Measurements from ENCODE around the gene DROSHA.
"Not testable (repeated sequence)": the region's sequence is repeated elsewhere in the genome, so short reads cannot be mapped to it uniquely, and the experiment has no call there.

The DROSHA gene, protein sequence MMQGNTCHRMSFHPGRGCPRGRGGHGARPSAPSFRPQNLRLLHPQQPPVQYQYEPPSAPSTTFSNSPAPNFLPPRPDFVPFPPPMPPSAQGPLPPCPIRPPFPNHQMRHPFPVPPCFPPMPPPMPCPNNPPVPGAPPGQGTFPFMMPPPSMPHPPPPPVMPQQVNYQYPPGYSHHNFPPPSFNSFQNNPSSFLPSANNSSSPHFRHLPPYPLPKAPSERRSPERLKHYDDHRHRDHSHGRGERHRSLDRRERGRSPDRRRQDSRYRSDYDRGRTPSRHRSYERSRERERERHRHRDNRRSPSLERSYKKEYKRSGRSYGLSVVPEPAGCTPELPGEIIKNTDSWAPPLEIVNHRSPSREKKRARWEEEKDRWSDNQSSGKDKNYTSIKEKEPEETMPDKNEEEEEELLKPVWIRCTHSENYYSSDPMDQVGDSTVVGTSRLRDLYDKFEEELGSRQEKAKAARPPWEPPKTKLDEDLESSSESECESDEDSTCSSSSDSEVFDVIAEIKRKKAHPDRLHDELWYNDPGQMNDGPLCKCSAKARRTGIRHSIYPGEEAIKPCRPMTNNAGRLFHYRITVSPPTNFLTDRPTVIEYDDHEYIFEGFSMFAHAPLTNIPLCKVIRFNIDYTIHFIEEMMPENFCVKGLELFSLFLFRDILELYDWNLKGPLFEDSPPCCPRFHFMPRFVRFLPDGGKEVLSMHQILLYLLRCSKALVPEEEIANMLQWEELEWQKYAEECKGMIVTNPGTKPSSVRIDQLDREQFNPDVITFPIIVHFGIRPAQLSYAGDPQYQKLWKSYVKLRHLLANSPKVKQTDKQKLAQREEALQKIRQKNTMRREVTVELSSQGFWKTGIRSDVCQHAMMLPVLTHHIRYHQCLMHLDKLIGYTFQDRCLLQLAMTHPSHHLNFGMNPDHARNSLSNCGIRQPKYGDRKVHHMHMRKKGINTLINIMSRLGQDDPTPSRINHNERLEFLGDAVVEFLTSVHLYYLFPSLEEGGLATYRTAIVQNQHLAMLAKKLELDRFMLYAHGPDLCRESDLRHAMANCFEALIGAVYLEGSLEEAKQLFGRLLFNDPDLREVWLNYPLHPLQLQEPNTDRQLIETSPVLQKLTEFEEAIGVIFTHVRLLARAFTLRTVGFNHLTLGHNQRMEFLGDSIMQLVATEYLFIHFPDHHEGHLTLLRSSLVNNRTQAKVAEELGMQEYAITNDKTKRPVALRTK (N-terminal part only)

DNA sequence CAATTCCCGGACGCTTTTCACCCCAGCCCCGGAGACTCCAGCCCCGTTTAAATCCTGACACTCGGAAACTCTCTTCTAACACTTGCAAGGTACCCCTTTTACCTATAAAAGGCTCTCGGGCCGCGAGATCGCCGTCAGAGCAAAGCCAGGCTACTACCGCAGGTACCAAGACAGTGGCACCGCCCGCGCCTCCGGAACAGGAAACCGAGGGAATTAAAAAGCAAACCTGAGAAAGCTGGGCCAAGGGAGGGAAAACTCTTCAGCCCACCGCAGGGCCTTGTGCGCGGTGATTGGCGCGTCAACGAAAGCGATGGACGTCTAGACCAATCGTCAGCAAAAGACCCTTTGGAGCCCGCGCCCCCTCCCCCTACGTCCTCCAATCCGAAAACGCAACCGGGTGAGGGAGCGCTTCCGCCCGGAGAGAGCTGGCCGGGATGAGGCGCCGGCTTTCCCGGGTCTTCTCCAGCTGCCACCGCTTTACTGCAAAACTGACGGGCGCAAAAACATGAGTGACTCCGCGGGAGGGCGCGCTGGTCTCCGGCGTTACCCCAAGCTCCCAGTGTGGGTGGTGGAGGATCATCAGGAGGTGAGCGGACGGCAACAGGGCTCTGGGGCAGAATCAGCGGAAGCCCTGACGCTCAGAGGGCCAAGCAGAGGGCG is at the start of gene DROSHA, which contains the start of gene C5orf22:
TSS of gene DROSHA (minus strand) at position 206 of the 660 bp plus-strand sequence. CDS start 3,034 bp downstream, outside the sequence.
TSS of gene C5orf22 (plus strand) at position 414 of the 660 bp plus-strand sequence. CDS start at position 506, 92 bp downstream.
- DNase-seq (ENCODE audit: low read depth in 2 of 2) = peak; percentile 81 to 82

DNA sequence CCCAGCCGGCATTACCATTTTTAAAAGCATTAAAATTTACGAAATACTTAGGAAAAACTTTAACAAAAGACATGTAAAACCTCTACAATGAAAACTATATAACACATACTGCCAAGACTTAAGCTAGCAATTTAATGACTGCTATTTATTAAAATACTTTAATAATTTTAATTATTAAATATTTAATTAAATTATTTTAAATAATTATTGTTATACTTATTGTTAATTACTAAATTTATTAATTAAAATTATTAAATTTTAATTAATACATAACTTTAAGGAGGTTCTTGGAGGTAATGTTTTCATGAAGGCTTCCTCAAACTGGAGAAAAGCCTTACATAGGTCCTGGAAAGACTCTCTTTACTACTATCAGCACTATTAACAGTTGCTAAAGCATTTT is 47.7 kb upstream of the DROSHA start:
- DNase-seq (ENCODE audit: low read depth in 2 of 2) = no peak

DNA sequence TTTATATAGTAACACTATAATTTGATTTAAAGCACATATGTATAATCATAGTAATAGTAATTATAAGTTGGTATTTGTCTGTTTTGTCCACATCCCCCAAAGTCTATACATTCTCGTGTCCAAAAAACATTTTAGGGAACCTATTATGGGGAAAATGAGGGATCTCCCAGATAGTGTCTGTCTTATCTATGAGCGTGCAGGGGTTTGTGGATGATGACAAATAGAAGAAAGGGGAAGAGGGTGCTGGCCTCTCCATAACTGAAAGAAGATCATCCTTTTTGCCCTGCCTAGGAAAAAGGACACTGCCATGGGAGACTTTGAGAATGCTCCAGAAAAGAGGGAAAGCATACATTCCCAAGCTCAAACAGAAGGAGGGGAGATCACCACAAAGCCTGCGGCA is 45.5 kb upstream of the DROSHA start:
- no peak for DNase-seq (ENCODE audit: low read depth in 2 of 2)

DNA sequence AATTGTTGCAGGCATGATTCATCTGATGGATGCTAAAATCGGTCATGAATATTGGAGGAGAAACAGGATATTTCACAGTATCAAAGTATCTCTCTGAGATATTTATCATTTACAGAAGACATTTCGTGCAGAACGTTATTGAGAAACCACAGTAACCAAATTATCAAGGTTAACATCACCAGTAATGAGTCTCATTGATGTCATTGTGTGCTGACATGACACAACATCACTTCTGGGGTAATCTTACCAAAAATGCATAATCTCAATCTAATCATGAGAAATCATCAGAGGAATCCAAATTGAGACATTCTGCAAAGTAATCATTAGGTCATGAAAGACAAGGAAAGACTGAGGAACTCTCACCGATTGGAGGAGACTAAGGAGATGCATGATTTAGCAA is 42.9 kb upstream of the DROSHA start:
- DNase-seq (ENCODE audit: low read depth in 2 of 2) = no peak

DNA sequence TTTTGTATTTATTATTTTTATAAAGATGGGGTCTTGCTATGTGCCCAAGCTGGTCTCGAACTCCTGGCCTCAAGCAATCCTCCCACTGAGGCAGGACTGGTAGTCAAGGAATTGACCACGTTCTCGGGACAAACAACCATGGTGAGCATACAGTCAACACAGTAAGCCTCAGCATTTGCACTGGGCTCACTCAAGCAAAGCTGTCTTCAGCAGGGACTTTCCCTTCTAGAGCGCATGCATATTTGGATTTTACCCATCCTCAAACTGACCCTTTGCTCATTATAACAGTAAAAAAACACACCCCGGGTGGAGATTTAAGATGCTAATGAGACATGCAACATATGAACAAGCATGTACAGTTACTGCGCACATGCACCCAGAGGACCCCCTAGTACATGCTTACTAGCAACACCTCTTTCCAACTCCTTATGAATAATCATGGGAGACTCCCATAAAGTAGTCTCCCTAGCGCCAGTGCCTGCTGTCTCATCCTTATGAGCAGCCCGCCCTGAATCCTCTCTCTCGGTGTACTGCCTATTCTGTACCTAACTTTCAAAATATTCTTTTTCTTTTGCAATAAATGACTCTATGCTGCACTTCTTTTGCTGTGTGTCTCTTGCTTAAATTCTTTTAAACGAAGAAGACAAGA is 41.7 kb upstream of the DROSHA start:
- no peak for DNase-seq (ENCODE audit: low read depth in 2 of 2)

DNA sequence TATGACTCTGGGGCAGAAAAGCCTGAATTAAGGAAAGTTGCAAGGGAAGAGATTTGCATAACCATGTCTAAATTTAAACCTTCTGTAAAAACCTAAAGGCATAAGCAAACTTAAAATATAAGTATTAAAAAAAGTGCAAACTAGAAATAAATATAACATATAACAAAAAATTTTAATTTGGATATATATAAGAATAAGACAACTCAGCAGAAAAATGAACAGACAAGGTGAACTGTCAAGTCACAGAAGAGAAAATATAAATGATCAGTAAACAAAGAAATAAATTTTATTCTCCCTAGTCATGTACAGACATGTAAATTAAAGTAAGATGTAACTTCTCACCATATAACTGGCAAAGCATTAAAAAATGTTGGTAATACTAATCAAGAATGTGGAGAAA is 37.2 kb upstream of the DROSHA start:
- DNase-seq (ENCODE audit: low read depth in 2 of 2) = no peak

DNA sequence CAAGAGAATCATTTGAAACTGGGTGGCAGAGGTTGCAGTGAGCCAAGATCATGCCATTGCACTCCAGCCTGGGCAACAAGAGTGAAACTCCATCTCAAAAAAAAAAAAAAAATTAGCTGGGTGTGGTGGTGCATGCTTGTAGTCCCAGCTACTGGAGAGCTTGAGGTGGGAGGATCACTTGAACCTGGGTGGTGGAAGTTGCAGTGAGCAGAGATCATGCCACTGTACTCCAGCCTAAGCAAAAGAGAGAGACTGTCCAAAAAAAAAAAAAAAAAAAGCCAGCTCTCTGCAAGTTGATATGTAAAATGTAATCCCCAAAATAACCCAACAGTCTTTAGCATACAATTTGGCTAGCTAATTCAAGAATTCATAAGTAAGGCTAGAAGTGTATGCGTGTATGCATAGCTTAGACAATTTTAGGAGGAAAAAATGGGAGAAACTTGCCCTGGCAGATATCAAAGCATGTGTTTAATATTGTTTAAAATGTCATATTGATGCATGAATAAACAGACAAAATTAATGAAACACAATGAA is 36.5 kb upstream of the DROSHA start:
- DNase-seq (ENCODE audit: low read depth in 2 of 2) = no peak

DNA sequence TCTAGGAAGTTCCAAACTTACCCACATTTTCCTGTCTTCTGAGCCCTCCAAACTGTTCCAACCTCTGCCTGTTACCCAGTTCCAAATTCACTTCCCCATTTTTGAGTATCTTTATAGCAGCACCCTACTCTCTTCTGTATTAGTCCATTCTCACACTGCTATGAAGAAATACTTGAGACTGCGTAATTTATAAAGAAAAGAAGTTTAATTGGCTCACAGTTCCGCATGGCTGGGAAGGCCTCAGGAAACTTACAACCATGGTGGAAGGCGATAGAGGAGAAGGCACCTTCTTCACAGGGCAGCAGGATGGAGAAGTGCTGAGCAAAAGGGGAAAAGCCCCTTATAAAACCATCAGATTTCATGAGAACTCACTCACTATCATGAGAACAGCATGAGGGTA is 34.5 kb upstream of the DROSHA start:
- DNase-seq (ENCODE audit: low read depth in 2 of 2) = not testable (repeated sequence)

DNA sequence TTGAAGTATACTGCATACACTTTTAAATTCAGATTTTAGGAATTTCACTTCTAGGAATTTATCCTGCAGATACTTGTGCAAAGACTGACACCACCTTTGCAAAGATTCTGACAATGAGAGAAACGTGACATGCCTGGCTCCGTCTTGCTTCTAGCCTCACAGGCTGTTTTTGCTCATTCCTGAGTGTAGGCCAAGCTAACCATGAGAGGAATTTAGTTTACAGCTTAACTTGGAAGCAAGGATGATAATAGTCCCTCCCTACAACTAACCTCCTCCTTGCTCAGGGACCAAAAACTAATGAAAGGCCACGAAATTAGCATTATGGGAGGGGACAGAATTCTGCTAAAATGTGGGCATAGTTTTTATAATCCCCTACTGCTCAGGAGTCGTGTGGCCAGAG is 31.3 kb upstream of the DROSHA start:
- DNase-seq (ENCODE audit: low read depth in 2 of 2) = no peak

DNA sequence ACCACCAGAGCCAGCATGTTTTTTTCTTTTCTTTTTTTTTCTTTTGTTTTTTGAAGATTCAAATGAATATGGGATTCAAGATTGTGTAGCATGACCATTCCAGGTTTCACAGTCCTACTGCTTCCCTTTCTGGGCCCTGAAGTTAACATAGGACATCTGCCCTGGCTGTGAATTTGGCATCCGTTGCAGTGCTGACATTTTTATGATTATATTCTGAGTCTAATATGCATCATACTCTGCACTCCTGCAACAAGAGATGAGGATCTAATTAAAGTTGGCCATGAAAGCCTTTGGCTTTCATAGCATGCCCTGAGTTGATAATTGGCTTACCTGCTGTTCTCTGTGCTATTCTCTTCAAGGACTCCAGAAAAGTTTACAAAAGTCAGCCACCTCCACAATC is 30.1 kb upstream of the DROSHA start:
- DNase-seq (ENCODE audit: low read depth in 2 of 2) = no peak

DNA sequence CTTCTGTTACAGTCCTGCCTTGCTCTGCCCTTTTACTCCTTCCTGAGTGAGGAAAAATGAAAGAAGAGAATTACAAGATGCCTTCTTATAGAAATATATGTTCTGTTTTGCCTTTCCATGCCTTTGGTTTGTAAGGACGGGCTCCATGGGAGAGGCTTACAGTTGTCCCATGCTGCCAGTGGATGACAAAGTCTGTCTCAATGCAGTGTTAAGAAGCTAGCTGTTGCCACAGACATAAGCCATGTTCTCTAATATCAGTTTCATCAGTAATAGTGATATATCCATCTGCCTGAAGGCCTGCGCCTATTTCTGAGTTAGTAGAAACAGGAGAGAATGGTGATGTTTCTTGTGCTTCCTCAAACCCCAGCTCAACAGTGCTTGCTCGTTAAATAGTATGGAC is 28.0 kb upstream of the DROSHA start:
- DNase-seq (ENCODE audit: low read depth in 2 of 2) = no peak

DNA sequence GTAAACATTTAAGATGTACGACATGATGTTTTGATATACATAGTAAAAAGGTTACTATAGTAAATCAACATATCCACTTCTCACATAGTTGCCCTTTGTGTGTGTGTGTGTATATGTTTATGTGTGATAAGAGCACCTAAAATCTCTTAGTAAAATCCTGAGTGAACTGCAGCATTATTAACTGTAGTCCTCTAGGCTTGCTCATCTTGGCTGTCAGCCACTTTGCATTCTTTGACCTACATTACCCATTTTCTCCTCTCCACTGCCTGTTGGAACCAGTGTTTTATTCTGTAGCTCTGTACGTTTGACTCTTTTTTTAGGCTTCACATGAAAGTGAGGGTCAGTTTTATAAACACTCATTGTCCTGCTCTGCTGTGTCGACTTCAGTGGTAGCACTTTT is 24.6 kb upstream of the DROSHA start:
- no peak for DNase-seq (ENCODE audit: low read depth in 2 of 2)

DNA sequence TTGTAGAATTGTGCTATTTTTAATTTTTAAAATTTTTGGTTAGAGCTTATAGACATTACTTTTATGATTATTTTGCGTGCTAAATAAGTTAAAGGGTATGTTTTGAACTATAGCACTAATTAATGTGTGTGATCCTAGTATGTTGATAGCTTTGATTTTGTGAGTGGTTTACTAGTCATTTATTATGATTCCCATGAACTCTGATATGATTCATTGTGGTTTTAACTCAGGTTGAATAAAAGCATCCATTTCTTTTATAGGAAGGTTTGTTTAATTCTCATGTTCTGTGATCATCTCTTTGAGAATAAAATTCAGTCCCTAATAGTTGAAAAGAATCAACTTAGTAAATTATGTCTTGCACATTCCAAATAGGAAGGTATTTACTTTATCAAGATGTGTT is 22.7 kb upstream of the DROSHA start:
- DNase-seq (ENCODE audit: low read depth in 2 of 2) = no peak

DNA sequence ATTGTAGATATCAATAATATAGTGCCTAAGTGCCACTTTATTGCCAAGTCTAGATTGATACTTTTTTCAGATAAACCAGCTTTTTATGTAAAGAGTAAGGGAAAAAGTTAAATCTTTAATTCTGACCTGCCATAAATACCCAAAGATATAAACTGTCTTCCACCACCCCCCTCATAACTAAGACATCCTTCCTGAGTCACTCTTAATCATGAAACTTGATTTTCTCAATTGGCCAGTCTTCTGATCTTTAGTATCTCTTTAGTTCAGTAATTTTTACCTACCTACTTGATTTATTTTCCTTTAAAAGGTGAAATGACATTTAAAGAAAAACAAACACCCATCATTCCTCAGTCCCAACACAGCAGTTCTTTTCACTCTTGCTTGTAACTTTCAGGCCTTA is 22.0 kb upstream of the DROSHA start:
- DNase-seq (ENCODE audit: low read depth in 2 of 2) = no peak

DNA sequence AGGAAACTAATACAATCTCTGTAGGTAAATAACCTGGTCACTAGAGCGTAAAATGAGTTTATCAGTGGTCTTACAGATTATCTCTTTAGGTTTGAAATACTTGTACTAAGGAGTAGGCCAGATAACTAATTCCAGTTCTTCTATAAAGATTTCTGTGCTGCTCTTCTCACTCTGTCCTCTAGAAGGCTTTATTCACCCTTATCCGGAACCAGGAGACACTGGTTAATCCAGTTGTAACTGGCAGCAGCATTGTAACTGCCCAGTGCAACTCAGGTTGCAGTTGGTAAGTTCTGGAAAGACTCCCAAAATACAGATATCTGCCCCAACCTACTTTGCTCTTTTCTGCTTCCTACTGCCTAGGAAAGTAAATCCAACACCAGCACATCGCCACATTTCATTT is 20.0 kb upstream of the DROSHA start:
- DNase-seq (ENCODE audit: low read depth in 2 of 2) = no peak

DNA sequence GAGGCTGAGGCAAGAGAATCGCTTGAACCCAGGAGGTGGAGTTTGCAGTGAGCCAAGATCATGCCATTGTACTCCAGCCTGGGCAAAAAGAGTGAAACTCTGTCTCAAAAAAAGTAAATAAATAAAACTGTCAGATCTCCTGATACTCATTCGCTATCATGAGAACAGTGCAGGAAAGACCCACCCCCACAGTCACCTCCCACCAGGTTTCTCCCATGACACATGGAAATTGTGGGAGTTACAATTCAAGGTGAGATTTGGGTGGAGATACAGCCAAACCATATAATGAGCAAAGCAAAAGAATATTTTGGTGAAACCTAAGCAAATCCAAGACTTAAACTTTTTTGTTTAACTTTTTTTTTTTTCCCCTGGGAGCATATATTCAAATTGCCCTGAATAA is 17.2 kb upstream of the DROSHA start:
- DNase-seq (ENCODE audit: low read depth in 2 of 2) = not testable (repeated sequence)

DNA sequence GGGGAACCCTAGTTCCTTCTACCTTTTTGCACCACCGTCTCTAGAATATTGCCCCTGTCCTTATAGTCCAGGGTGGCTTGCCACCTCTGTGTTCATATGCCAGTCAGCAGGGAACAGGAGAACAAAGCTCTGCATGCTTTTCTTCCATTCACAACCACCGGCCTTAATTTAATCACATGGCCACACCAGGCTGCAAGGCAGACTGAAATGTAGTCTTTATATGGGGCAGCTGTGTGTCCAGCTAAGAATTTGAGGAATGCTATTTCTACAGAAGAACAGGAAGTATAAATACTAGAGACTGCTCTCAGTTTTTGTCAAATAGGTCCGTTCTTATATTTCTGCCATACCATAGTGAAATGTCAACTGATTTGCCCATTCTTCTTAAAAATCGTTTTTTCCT is 6.0 kb upstream of the DROSHA start:
- DNase-seq (ENCODE audit: low read depth in 2 of 2) = no peak

DNA sequence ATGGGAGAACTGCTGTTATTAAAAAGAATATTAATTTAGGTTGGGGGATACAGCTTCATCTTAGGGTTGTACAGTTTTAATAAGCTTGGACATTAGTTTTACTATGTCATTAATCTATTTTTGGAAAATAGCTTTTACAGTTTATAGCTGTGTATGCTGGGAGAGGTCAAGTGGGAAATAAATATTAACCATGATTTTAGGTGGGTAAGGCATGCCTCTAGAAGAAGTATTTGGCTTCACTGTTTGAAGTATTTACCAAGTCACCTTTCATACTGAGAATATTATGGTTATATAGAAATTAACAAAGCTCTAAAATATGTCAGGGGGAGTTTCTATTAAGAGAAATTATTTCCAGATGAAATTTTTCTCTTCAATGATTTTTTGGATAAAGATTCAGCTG is 5.5 kb upstream of the DROSHA start:
- no peak for DNase-seq (ENCODE audit: low read depth in 2 of 2)

DNA sequence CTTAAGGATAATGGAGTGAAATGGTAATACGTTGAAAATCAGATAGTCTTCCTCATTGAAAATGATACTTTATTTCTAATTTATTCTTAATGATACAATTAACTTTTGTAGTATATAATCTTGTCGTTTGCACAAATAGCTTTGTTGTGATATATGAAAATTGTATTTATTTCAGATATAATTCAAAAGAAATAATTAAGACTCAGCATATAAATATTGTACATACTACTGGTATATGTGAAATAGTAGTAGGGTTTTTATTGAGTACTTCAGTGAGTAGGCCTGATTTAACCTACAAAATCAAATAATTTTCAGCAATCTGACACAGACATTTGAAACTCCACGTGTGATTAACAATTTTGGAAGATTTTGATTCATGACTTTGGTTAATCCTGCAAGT is 5.0 kb upstream of the DROSHA start:
- DNase-seq (ENCODE audit: low read depth in 2 of 2) = no peak

DNA sequence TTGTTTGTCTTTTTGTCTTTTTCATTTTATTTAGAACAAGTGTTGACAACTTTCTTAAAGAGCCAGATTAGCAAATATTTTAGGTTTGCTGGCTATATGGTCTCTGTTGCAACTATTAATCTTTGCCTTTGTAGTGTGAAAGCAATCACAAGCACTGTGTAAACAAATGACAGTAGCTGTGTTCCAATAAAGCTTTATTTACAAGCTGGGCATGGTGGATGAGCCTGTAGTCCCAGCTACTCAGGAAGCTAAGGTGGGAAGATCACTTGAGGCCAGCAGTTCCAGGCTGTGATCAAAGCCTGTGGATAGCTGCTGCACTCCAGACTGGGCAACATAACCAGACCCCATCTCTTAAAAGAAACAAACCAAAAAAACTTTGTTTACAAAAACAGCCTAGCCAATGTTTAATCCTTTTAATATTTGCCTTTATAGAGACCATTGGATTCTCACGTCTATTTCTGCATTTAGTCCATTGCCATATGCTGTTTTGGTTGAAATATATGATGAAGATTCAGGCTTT is 2.7 kb upstream of the DROSHA start:
- DNase-seq (ENCODE audit: low read depth in 2 of 2) = no peak

DNA sequence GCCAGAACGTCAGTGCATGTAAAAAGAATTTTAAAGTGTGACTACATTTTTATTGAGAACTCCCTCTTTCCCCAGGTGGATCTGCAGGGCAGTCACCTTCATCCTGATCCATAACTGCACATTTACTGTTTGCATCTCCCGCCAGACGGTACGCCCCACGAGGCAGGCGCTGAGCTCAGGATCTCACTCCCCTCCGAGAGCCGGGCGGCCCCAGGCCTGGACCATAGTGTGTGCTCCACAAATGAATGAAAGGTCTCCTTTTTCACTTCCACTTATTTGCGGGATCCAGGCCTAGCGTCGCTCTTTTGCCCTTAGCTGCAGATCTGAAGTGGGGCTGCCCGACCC is 378 bp downstream of the DROSHA start:
- DNase-seq (ENCODE audit: low read depth in 2 of 2) = no peak

All from stimulated activated CD8-positive, alpha-beta memory T cell treated with anti-CD3 and anti-CD28 coated beads, Interleukin-7, amount 100 ng/mL, for 1 hour (primary cell).